ENCODE data around the gene UQCR11.

Gene UQCR11

GRCh38 chr19:1592755-1593500 is 12.3 kb downstream of the UQCR11 start, which contains the start of gene MBD3:
Gene MBD3, minus strand, starts transcription at chr19:1592865. Its CDS starts 234 bp downstream, at chr19:1592631.
- peak; percentile 62 to 81 (median 74) for DNase-seq (ENCODE audit: low read depth in 4 of 4, low spot score in 1 of 4)

- peak; percentile 54 to 74 (median 66) for DNase-seq (ENCODE audit: low read depth in 4 of 4, low spot score in 1 of 4)
Measured at GRCh38 chr19:1592024-1592754, 13.1 kb downstream of the UQCR11 start.

GRCh38 chr19:1591421-1592023 is 13.7 kb downstream of the UQCR11 start:
- no peak for DNase-seq (ENCODE audit: low read depth in 4 of 4, low spot score in 1 of 4)

GRCh38 chr19:1590641-1591397 is 14.4 kb downstream of the UQCR11 start:
- DNase-seq (ENCODE audit: low read depth in 4 of 4, low spot score in 1 of 4): peak in 1 of 4 experiments; percentile 28

- DNase-seq (ENCODE audit: low read depth in 4 of 4, low spot score in 1 of 4): no peak
Measured at GRCh38 chr19:1587872-1588271, 17.4 kb downstream of the UQCR11 start.

GRCh38 chr19:1585243-1585580 is 20.1 kb downstream of the UQCR11 start:
- DNase-seq (ENCODE audit: low read depth in 4 of 4, low spot score in 1 of 4): no peak

GRCh38 chr19:1584500-1585242 is 20.6 kb downstream of the UQCR11 start:
- no peak for DNase-seq (ENCODE audit: low read depth in 4 of 4, low spot score in 1 of 4)

- no peak for DNase-seq (ENCODE audit: low read depth in 4 of 4, low spot score in 1 of 4)
Measured at GRCh38 chr19:1582201-1582600, 23.1 kb downstream of the UQCR11 start.

- no peak for DNase-seq (ENCODE audit: low read depth in 4 of 4, low spot score in 1 of 4)
Measured at GRCh38 chr19:1580957-1581356, 24.3 kb downstream of the UQCR11 start.

- no peak for DNase-seq (ENCODE audit: low read depth in 4 of 4, low spot score in 1 of 4)
Measured at GRCh38 chr19:1580382-1580781, 24.9 kb downstream of the UQCR11 start.

- no peak for DNase-seq (ENCODE audit: low read depth in 4 of 4, low spot score in 1 of 4)
Measured at GRCh38 chr19:1579222-1579621, 26.0 kb downstream of the UQCR11 start.

GRCh38 chr19:1577929-1578618 is 27.2 kb downstream of the UQCR11 start:
- DNase-seq (ENCODE audit: low read depth in 4 of 4, low spot score in 1 of 4): no peak

- no peak for DNase-seq (ENCODE audit: low read depth in 4 of 4, low spot score in 1 of 4)
Measured at GRCh38 chr19:1577090-1577928, 28.0 kb downstream of the UQCR11 start.

GRCh38 chr19:1576242-1577089 is 28.8 kb downstream of the UQCR11 start:
- DNase-seq (ENCODE audit: low read depth in 4 of 4, low spot score in 1 of 4): no peak

GRCh38 chr19:1575323-1576241 is 29.7 kb downstream of the UQCR11 start:
- no peak for DNase-seq (ENCODE audit: low read depth in 4 of 4, low spot score in 1 of 4)

GRCh38 chr19:1574354-1575136 is 30.7 kb downstream of the UQCR11 start:
- DNase-seq (ENCODE audit: low read depth in 4 of 4, low spot score in 1 of 4): no peak

Data from stimulated activated CD4-positive, alpha-beta T cell treated with anti-CD3 and anti-CD28 coated beads, Interleukin-1b, Interleukin-23, amount 100 ng/mL, for 24 hours (primary cell).